ENCODE results near the gene RAE1.

Gene RAE1

DNA sequence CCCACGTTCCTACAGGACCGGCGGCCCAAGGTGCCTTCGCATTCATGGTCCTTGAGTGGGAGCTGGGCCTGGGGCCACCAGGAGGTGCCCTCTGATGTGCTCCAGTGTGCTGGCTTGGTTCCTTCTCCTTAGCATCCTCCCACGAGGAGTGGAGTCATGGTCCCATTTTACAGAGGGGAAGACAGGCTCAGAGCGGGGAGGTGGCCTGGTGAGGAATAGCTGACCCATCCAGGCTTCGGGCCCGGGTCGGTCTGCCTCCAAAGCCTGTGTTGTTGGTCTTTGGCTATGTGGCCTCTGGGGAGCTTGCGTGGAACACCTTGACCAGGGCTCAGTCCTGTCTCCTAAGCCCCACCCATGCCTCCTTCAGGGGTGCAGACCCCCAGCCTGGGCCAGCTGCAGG lies 62.9 kb downstream of the RAE1 start:
- no peaks in the 10 kb centered on the region for H4K20me1 ChIP-seq (ENCODE audit: insufficient read depth, low read length, poor library complexity, severe bottlenecking)
- H3K9ac ChIP-seq (ENCODE audit: low read depth, low read length, poor library complexity, severe bottlenecking), result no peak overlapping the region
- no peaks in the 10 kb centered on the region for H3K9me3 ChIP-seq (ENCODE audit: insufficient read depth, low read depth, low read length)

GRCh38 chr20:57414867-57415592 lies 64.0 kb downstream of the RAE1 start:
- Histone ChIP-seq H3K4me1 (ENCODE audit: insufficient read depth, low read length, poor library complexity, severe bottlenecking) (no peaks in the 10 kb centered on the region), H3K9me2 (replicated peaks; ENCODE audit: low read depth, low read length) (no peaks in the 10 kb centered on the region), H3K9me3 (ENCODE audit: insufficient read depth, low read depth, low read length) (no peaks in the 10 kb centered on the region), H3K4me3 (ENCODE audit: low read length, poor library complexity, severe bottlenecking) (no peak overlapping the region), H3K36me3 (ENCODE audit: insufficient read depth, low read length) (peaks cover 7% of the 10 kb centered on the region; the same call in 1 of the 2 replicates), H3K4me2 (ENCODE audit: low read depth, low read length, poor library complexity, severe bottlenecking) (no peak overlapping the region), H4K20me1 (ENCODE audit: insufficient read depth, low read length, poor library complexity, severe bottlenecking) (no peaks in the 10 kb centered on the region), H3K27me3 (ENCODE audit: insufficient read depth, low read length, poor library complexity, severe bottlenecking) (no peaks in the 10 kb centered on the region), H2AFZ (ENCODE audit: low read length) (no peak overlapping the region), H3K9ac (ENCODE audit: low read depth, low read length, poor library complexity, severe bottlenecking) (no peak overlapping the region), H3K79me2 (ENCODE audit: insufficient read depth, low read length) (no peaks in the 10 kb centered on the region), H3F3A (ENCODE audit: low read depth) (no peaks in the 10 kb centered on the region)
- no peak for TF ChIP-seq CTCF (conservative IDR thresholded peaks at IDR 0.05; ENCODE audit: low read length)
- no peak for TF ChIP-seq EZH2phosphoT487 (IDR thresholded peaks at IDR 0.05; ENCODE audit: borderline replicate concordance)

More for the DNA sequence above, 62.9 kb downstream of the RAE1 start:
- Histone ChIP-seq H3K9me2 (replicated peaks; ENCODE audit: low read depth, low read length) (no peaks in the 10 kb centered on the region), H3K4me1 (ENCODE audit: insufficient read depth, low read length, poor library complexity, severe bottlenecking) (no peaks in the 10 kb centered on the region), H3K4me3 (ENCODE audit: low read length, poor library complexity, severe bottlenecking) (no peak overlapping the region), H3F3A (ENCODE audit: low read depth) (no peaks in the 10 kb centered on the region), H3K27me3 (ENCODE audit: insufficient read depth, low read length, poor library complexity, severe bottlenecking) (no peaks in the 10 kb centered on the region), H3K79me2 (ENCODE audit: insufficient read depth, low read length) (no peaks in the 10 kb centered on the region), H3K4me2 (ENCODE audit: low read depth, low read length, poor library complexity, severe bottlenecking) (no peak overlapping the region), H3K36me3 (ENCODE audit: insufficient read depth, low read length) (peaks cover 17% of the 10 kb centered on the region; the same call in 1 of the 2 replicates), H2AFZ (ENCODE audit: low read length) (no peak overlapping the region)
- no peak for TF ChIP-seq CTCF (conservative IDR thresholded peaks at IDR 0.05; ENCODE audit: low read length)
- TF ChIP-seq EZH2phosphoT487 (IDR thresholded peaks at IDR 0.05; ENCODE audit: borderline replicate concordance), result no peak

- H3K36me3 ChIP-seq (ENCODE audit: insufficient read depth, low read length), result no peaks in the 10 kb centered on the region; the same call in 1 of the 2 replicates
- no peak overlapping the region for H3K9ac ChIP-seq (ENCODE audit: low read depth, low read length, poor library complexity, severe bottlenecking)
- H3K4me2 ChIP-seq (ENCODE audit: low read depth, low read length, poor library complexity, severe bottlenecking), result no peak overlapping the region
- H3K27me3 ChIP-seq (ENCODE audit: insufficient read depth, low read length, poor library complexity, severe bottlenecking), result no peaks in the 10 kb centered on the region
- H2AFZ ChIP-seq (ENCODE audit: low read length), result no peak overlapping the region
- H3F3A ChIP-seq (ENCODE audit: low read depth), result no peaks in the 10 kb centered on the region
- no peaks in the 10 kb centered on the region for H3K9me3 ChIP-seq (ENCODE audit: insufficient read depth, low read depth, low read length)
- TF ChIP-seq EZH2phosphoT487 (IDR thresholded peaks at IDR 0.05; ENCODE audit: borderline replicate concordance) (no peak), CTCF (conservative IDR thresholded peaks at IDR 0.05; ENCODE audit: low read length) (no peak)
- no peaks in the 10 kb centered on the region for H3K4me1 ChIP-seq (ENCODE audit: insufficient read depth, low read length, poor library complexity, severe bottlenecking)
- H4K20me1 ChIP-seq (ENCODE audit: insufficient read depth, low read length, poor library complexity, severe bottlenecking), result no peaks in the 10 kb centered on the region
- no peaks in the 10 kb centered on the region for H3K79me2 ChIP-seq (ENCODE audit: insufficient read depth, low read length)
- H3K4me3 ChIP-seq (ENCODE audit: low read length, poor library complexity, severe bottlenecking), result no peak overlapping the region
- H3K9me2 ChIP-seq (replicated peaks; ENCODE audit: low read depth, low read length), result no peaks in the 10 kb centered on the region
These were observed 64.7 kb downstream of the RAE1 start for GRCh38 chr20:57415771-57416170.
